ENCODE measurements around the gene GFPT1.

Gene GFPT1

GRCh38 chr2:69285379-69285894 lies 101.6 kb downstream of the GFPT1 start:
- DNase-seq = no peak

DNA sequence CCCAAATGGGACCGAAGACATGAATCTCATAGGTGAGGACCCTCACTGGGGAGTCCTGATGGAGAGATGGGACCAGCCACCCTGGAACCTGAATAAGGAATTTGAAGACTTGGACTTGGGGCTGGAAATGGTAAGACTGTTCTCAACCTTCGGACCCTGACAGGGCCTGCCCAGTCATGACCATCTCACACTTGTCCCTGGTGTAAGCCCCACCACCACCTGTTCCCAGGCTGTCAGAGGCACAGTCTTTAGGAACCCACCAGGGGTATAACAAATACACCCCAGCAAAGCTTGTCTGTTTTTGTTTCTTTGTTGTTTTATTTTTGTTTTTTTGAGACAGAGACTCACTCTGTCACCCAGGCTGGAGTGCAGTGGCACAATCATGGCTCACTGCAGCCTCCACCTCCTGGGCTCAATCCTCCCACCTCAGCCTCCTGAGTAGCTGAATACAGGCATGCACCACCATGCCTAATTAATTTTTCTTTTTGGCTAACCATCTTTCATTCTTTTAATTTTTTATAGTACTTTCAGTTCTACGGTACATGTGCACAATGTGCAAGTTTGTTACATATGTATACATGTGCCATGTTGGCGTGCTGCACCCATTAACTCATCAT lies 106.1 kb downstream of the GFPT1 start:
- DNase-seq = no peak

GRCh38 chr2:69279931-69280681 lies 106.9 kb downstream of the GFPT1 start:
- DNase-seq = no peak

DNA sequence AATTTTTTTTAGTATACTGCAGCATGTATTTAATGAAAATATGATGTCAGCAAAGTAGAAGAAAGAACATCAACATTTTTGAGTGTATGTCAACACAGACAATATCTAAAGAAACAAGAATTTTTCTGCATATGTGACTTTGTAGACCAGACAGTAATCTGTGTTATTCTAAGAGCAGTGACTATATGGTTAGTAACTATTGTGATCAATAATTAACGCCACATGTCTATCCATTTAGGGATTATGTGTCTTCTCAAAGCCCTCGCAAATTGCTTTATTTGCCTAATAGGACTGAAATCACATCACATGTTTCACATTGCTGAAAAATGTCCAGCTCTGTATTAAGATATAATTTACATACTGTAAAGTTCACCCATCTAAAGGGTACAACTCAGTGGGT lies 107.8 kb downstream of the GFPT1 start:
- no peak for DNase-seq

GRCh38 chr2:69278366-69278765 lies 108.7 kb downstream of the GFPT1 start:
- DNase-seq = no peak

- no peak for DNase-seq
Observed at GRCh38 chr2:69275490-69275889, 111.5 kb downstream of the GFPT1 start.

DNA sequence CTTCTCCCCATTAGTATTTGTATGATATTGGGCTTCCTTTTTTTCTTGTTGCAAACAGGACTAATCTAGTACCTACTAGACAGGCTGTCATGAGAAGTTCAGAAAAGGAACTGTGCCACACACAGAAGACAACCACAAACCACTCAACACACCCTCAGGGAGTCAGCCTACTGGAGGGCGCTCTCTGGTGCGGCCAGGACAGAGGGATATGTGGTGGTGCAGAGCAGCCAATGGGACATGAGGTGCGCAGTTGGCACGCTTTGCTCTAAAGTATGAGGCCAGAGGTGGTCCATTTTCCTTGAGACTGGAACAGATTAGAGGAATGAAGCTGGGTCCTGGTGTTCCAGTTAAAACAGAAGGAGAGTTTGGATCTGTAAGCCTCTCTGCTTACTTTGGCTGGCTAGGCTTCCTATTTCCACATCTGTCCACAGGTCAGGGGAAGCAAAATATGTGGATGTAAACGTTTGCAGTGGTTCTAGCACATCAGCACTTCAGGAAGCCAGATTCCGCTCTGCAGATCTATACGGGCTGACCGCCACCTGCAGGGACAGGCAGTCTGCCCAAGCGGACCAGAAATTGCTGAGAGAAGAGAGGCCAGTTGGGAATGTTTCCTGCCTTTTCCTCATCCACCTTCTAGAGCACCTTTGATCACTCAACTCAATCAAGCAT lies 114.1 kb downstream of the GFPT1 start:
- no peak for DNase-seq

- DNase-seq = no peak
Observed at GRCh38 chr2:69271831-69272257, 115.2 kb downstream of the GFPT1 start.

Data from NCI-H446 treated with DMSO at 0.1 percent for 48 hours (cell line).